ENCODE measurements around the gene NPSR1. TPM values are rescaled to one million over a fixed set of nuclear protein-coding genes. Genes with fewer than 3 reads are reported as not detected.
A peak's percentile ranks its signal among the peaks of the same experiment; 100 is the strongest.

Gene NPSR1
- total RNA-seq, 1 experiment from 2014 or later, result not detected

DNA sequence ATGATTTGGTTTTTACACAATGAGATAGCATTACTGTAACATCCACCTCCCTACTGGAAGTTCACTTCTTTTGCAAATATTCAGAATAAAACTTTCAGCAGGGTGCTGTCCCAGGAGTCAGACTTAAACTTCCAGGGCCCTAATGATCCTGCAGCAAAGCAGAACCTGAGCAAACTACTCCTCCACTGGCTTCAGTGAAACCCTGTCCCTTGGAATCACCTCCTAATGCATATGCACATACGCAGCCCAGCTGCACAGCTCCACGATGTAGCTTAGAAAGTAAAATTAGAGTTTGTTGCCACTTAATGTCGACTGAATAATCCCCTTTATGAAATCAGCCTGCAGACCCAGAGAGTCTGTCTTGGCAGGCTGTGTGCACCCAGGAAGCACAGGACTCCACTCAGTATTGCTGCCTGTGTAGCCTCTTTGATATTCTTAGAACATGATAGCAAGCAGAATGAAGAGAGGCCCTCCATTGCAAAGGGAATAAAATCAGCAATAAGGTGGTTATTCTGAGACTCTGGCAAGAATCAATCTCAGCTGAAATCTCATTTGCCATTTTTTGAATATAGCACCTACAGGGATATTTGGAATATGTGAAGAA lies 1.6 kb downstream of the NPSR1 start:
- no peaks in the 10 kb centered on the region; the same call in 1 of the 2 replicates for H3K27me3 ChIP-seq (ENCODE audit: insufficient read depth, low read length)
- no peak overlapping the region for H4K5ac ChIP-seq (ENCODE audit: insufficient read length, low read depth, low read length)
- no peak overlapping the region for H2BK15ac ChIP-seq (ENCODE audit: low read depth, low read length)
- H3K4me2 ChIP-seq (ENCODE audit: insufficient read depth, insufficient read length, low read length), result no peak overlapping the region
- no peak for TF ChIP-seq CTCF (conservative IDR thresholded peaks at IDR 0.05)
- H3K14ac ChIP-seq (ENCODE audit: insufficient read depth, low read length), result no peak overlapping the region
- WGBS (ENCODE audit: extremely low coverage, insufficient read length, low lambda C conversion rate), result no CpG with 5 or more reads among the region's 3 CpGs
- peaks cover 11% of the 10 kb centered on the region; the same call in 1 of the 2 replicates for H3K4me1 ChIP-seq (ENCODE audit: insufficient read depth, low read length)
- H2AFZ ChIP-seq (ENCODE audit: low read length), result no peak overlapping the region
- H4K91ac ChIP-seq (ENCODE audit: insufficient read length, low read depth, low read length), result no peak overlapping the region
- H4K8ac ChIP-seq (replicated peaks; ENCODE audit: insufficient read length, low read depth, low read length), result no peak overlapping the region
- H2BK5ac ChIP-seq (ENCODE audit: insufficient read length, low read length), result no peak overlapping the region
- no peak overlapping the region for H3K56ac ChIP-seq (ENCODE audit: insufficient read length, low read depth, low read length)
- H3K79me2 ChIP-seq (ENCODE audit: insufficient read depth, low read length), result no peaks in the 10 kb centered on the region
- no peak overlapping the region for H3K4ac ChIP-seq (ENCODE audit: low read depth, low read length)
- no peaks in the 10 kb centered on the region for H3K23me2 ChIP-seq (ENCODE audit: insufficient read length, low read depth, low read length, poor library complexity, severe bottlenecking)
- H4K20me1 ChIP-seq (ENCODE audit: control insufficient read depth, insufficient read depth, insufficient read length), result no peaks in the 10 kb centered on the region
- no peak overlapping the region for H3K18ac ChIP-seq (ENCODE audit: insufficient read length, low read depth, low read length)
- Mint-ChIP-seq H3K4me1 (peaks cover 63 to 65% of the 10 kb centered on the region in 2 experiments), H3K36me3 (ENCODE audit: insufficient read depth in 1 of 3, low read depth in 3 of 3) (peaks cover 0 to 5% (median 0%) of the 10 kb centered on the region in 3 experiments; a peak in 2 of 7 replicates), H3K27ac (peak overlapping the region in 1 of 3 experiments; percentile 19; a peak in 1 of 7 replicates), H3K9me3 (peaks cover 0 to 6% of the 10 kb centered on the region in 2 experiments; a peak in 1 of 5 replicates), H3K4me3 (0 out of 5 replicates have a peak overlapping the region, but pooled peaks of 1 of the 2 experiments have one; percentile 11), H3K27me3 (ENCODE audit: low read depth) (peaks cover 41% of the 10 kb centered on the region)
- H3K9me3 ChIP-seq (ENCODE audit: control insufficient read depth, low read depth, low read length), result no peaks in the 10 kb centered on the region
- no peaks in the 10 kb centered on the region for H3K79me1 ChIP-seq (ENCODE audit: insufficient read depth, low read depth, low read length, poor library complexity, severe bottlenecking)
- no peak overlapping the region for H3T11ph ChIP-seq (ENCODE audit: low read length)
- no peak overlapping the region for H2AK5ac ChIP-seq (ENCODE audit: insufficient read length, low read length)
- no peak overlapping the region for H2BK12ac ChIP-seq (ENCODE audit: insufficient read length, low read depth, low read length)
- H3K23ac ChIP-seq (ENCODE audit: insufficient read length, low read depth, low read length), result no peak overlapping the region
- H2BK120ac ChIP-seq (ENCODE audit: low read depth, low read length, poor library complexity, severe bottlenecking), result no peak overlapping the region
- H3K27ac ChIP-seq (ENCODE audit: insufficient read length, low read depth, low read length), result no peak overlapping the region
- DNase-seq, result no peak
- no peak overlapping the region for H2BK20ac ChIP-seq (ENCODE audit: low read depth, low read length, poor library complexity, severe bottlenecking)
- H3K9ac ChIP-seq (ENCODE audit: extremely low read depth, insufficient read length, low read length), result no peak overlapping the region
